ENCODE data around the gene ZSCAN5B.

- TF ChIP-seq POLR2AphosphoS5 (IDR thresholded peaks at IDR 0.05) (no peak), CTCF (IDR thresholded peaks at IDR 0.05) (no peak)
Measured at GRCh38 chr19:56158170-56158757, 39.3 kb downstream of the ZSCAN5B start.

Data from esophagus muscularis mucosa (tissue), 3 donors.